Stimulated activated CD4-positive, alpha-beta T cell treated with anti-CD3 and anti-CD28 coated beads, Interleukin-15, amount 100 ng/mL, for 1 hour (primary cell): ENCODE results near the gene GRB10.
"Not testable (repeated sequence)": the region's sequence is repeated elsewhere in the genome, so short reads cannot be mapped to it uniquely, and the experiment has no call there.

Experiments
- DNase-seq, 2 donors: peaks; one replicate each; pipeline ENCODE4 v3.0.0-alpha.2; 2020; ENCODE audit warnings: low read depth in 1 of 2, low spot score in 1 of 2

Gene GRB10

DNA sequence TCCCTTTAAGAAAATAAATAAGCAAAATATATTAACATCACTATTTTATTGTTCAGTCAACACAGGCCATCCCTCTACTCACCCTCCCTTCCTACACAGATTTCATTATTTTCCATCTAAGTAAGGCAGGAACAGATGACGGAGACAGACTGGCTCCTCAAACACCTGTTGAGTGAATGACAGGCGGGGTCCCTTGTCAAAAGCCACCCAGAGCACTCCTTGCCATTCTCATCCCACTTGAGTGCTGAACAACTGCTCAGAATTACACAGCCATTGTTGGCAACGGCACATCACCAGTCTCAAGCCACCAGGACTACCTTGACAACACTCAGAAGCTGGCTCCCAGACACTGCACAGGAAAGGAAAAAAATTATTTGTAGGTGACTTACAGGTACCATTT, 3.3 kb downstream of the GRB10 start:
- DNase-seq: no peak

GRCh38 chr7:50778189-50778588, 4.5 kb downstream of the GRB10 start:
- DNase-seq: no peak

DNA sequence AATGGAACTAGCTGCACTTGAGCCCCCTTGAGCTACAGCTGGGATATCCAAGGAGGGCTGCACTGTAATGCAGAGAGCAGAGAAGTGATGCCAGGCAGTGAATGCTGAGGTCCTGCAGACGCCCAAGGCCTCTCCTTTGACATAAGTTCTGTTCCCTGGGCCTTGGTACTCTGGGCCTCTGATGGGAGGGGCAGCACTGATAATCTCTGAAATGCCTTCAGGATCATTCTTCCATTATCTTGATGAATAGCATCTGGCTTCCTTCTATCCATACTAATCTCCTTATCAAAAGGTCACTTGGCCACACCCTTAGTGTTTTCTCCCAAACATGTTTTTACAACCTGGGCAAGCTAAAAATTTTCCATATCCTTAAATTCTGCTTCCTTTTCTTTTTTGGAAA, 6.9 kb downstream of the GRB10 start:
- no peak for DNase-seq

DNA sequence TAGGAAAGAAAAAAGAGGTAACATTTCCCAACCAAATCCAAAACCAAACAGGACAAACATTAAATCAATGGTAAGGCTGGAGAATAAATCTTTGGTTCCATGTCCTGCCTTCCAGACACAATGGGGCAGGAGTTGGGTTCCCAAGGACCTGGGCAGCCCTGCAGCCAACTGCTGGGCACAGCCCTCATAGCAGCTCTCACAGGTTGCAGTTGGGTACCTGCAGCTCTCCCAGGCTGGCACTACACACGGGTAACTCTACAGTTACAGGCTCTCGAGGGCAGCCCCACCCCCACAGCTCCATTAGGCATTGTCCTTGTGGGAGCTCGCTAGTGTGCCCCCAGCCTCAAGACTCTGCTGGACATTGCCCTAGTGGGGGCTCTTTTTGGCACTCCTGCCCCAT, 7.5 kb downstream of the GRB10 start:
- DNase-seq: no peak

GRCh38 chr7:50774319-50774718, 8.4 kb downstream of the GRB10 start:
- no peak for DNase-seq

GRCh38 chr7:50773071-50773470, 9.6 kb downstream of the GRB10 start:
- not testable (repeated sequence) for DNase-seq

DNA sequence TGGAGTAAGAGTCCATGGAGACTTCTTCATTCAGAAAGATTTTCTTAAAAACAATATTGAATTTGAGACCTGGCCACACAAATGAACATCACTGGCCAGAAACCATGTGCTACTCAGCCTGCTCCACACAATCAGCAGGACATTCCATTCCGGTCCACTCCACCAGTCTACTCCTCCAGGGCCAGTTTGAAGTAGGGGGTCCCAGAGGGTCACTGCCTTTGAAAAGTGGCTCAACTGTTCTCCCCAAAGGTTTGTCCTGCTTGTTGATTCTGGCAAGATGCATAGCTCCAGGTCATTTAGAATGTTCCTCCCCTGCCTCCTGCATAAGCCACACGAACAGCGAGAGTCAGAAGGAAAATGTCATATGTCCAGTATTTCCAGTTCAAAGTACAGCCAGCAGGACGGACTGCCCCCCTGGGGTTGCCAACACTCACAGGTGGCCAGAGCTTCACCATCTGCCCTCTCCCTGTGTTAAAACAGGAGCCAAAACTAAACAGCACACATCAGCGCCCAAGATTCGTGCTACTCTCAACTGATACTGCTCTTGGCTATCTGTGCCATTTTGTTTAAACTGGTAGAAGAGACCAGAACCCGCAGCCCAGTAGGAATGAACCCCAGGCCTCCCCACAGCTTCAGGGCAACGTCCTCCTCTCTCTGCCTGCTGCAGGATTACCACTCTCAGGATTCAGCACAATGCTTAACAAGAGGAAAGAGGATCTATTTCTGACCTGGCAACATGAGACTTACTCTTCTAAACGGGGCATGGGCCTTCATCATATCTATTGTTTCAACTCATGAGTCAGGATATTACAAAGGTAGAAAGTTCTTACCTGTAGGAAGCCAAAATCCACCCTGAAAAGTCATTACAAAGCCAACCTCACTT, 11.3 kb downstream of the GRB10 start:
- DNase-seq: no peak

DNA sequence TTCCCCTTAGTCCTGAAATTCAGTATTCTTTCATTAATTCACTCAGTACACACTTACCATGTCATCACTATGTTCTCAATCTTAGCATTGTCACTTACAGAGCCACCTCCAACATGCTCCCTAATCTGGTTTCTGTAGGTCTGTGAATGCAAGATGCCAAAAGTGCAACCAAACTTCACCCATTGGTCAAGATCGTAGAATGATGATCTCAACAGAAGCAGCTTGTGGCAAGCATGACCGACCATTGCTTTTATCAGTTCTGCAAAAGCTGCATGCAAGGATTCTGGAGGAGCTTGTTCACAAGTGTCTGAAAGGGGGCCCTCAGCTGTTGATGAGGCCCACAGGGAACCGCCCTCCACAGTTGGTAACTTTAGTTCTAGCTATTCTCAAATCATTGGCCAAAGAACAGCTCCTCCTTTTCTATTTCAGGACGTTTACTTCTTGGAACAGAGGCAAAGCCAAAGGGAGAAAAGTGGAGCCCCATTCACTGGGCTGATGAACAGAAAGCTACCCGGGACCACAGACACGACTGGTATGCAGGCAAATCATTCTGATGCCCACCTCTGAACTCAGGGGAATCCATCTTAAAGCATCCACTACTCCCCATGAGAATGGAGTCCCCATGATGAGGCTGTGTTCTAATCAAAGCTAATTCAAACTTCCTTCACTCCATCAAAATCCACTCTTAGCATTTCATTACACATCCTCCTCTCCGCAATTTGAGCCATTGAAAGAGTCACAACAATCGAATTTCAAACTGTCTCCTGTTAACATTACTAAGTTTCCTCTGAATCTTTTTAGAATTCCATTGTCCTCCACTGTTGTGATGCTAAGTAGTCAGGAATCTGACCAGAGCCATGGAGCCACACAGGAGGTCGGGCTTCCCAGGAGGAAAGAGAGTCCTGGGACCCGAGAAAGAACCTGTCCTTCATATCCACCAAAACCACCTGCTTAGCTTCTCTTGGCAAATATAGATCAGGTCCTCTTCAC, 13.9 kb downstream of the GRB10 start:
- no peak for DNase-seq

- no peak for DNase-seq
Measured at GRCh38 chr7:50766849-50767207, 15.9 kb downstream of the GRB10 start.

DNA sequence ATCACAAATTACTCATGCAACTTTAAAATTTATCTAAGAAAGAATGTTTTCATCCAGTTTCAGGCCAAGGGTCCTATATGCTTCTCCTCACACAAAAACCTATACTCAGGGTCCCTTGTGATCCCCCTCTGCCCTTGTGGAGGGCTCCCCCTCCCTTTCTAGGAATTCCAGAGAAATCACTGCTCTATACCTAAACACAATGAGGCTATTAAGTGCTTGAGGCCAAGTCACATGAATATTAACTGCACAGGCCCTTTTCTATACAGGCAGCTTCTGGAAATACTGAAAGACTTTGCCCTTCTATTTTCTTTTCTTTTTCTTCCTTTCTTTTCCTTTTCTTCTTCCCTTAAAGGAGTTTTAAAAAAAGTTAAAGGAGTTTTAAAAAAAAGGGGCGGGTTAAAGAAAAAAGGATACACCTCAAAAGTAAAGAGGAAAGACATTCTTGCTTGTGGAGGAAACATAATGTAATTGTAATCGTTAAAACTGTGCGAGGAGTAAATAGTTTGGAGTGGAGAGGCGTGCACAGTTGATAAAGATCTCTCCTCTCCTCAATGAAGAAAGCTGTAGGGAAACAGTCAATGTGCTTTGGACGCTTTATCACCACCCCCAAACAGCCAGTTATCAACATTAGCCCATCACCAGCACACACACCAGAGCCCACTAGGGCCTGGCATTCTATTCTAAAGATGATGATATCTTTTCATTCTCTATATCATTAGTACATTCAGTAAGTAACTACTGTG, 16.4 kb downstream of the GRB10 start:
- DNase-seq: no peak

- no peak for DNase-seq
Measured at GRCh38 chr7:50762337-50762736, 20.4 kb downstream of the GRB10 start.

DNA sequence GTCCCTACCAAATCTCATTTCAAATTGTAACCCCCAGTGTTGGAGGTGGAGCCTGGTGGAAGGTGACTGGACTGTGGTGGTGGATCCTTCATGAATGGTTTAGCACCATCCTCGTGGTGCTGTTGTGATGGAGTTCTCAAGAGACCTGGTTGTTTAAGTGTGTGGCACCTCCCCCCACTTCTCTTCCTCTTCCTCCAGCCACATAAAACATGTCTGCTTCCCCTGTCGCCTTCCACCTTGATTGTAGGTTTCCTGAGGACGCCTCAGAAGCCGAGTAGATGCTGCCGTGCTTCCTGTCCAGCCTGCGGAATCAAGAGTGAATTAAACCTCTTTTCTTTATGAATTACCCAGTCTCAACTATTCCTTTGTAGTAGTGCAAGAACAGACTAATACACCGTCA, 21.0 kb downstream of the GRB10 start:
- no peak for DNase-seq

- DNase-seq: no peak
Measured at GRCh38 chr7:50757703-50758390, 24.8 kb downstream of the GRB10 start.

GRCh38 chr7:50756180-50756579, 26.5 kb downstream of the GRB10 start:
- no peak for DNase-seq

DNA sequence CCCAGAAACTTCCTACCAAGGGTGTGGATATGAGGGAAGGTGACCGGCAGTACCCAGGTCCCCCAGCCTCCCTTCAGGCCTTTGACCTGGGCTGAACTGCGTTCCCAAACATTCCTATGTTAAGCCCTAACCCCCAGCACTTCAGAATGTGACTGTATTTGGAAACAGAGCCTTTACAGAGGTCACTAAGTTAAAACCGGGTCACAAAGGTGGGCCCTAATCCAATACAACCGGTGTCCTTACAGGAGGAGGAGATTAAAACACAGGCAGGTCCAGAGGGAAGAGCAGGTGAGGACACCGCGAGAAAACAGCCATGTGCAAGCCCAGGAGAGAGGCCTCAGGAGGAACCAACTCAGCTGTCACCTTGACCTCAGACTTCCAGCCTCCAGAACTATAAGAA, 28.0 kb downstream of the GRB10 start:
- DNase-seq: no peak

- DNase-seq: no peak
Measured at GRCh38 chr7:50754241-50754640, 28.5 kb downstream of the GRB10 start.

DNA sequence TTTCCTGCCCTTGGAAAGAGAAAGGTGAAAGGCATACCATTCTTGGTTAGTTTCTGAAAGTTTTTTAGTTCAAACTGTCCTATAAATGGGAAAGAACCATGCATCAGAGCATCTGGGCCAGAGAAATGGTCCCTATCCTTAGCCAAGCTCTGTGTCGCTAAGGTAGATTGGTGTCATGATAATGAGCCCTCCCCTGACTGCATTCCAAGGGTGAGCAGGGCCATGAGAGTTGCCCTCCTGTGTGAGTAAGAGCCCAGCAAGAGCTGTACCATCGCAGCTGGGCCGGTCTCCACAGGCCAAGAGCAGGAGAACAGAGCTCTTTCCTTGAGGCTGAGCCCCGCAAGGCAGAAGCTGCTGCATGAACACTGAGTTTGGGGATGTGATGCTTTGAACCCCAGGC, 30.3 kb downstream of the GRB10 start:
- no peak for DNase-seq

DNA sequence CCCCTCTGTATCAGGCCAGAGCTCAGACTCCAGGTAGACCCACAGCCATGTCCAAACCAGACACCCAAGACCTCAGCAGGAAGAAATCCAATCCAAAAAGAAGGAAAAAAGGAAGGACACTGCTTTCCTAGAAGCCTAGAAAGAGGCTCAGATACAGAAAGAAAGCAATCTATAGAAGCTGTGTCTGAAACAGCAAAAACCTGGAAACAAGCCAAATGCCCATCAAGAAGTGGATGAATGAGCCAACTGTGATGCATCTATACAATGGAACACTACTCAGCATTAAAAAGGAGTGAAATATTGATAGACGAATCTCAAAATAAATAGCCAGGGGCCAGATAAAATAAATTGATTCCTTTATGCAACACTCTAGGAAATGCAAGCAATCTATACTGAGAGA, 31.6 kb downstream of the GRB10 start:
- DNase-seq: no peak

GRCh38 chr7:50749896-50750295, 32.8 kb downstream of the GRB10 start:
- no peak for DNase-seq

DNA sequence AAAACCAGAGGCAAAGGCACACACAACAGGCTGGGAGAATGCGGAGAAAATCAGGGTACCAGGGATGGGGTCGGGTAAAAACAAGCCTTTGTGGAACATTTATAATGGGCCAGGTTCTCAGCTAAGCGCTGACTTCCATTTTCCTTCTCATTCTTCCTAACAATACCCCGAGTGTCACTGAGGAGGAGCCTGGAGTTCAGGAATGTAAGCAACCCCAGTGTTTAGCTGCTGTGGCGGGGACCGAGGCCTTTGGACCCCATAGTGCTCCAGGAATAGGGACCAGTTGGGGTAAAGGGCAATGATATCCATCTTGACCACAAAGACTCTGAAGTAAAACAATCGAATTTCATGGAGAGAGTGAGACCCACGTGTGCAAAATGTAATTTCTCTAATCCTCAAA, 34.2 kb downstream of the GRB10 start:
- no peak for DNase-seq

DNA sequence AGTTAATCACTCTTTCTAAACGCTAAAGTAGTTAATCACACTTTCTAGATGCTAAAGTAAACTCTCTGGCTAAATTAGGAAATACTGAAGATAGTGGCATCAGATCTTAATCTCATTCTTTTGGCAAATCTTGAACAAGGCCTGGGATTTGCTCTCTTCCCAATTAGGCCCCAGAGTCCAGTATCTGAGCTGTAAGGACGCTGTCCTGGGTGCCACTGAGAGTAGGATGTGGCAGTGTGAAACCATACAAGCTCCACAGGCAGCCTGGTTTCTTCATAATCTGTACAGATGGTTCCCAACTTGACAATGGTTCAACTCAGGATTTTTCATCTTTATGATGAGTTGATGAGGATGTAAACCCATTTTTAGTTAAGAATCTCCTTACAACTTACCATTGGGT, 36.9 kb downstream of the GRB10 start:
- no peak for DNase-seq
